Measurements from ENCODE around the gene ABHD6. TPM values are rescaled to one million over a fixed set of nuclear protein-coding genes. Genes with fewer than 3 reads are reported as not detected.
"Not testable (repeated sequence)": the region's sequence is repeated elsewhere in the genome, so short reads cannot be mapped to it uniquely, and the experiment has no call there.

Gene ABHD6
- total RNA-seq, 4 donors from 2014 or later, result 5.8 to 14.0 (median 9.6) TPM

- DNase-seq (peak; percentile 22 to 55), ATAC-seq (peak; percentile 69 to 77)
- H3K27me3 ChIP-seq, result no peaks in the 10 kb centered on the region
- H3K36me3 ChIP-seq, result no peaks in the 10 kb centered on the region
- no peaks in the 10 kb centered on the region for H3K9me3 ChIP-seq
- H3K27ac ChIP-seq, result peak overlapping the region; percentile 76 to 87 (median 86)
- in situ Hi-C loops (cut with MboI; ENCODE audit: low sequenced_read_pairs in 4 of 4) (loop anchor here in 1 of 4 donors (10.0 kb wide), 1 partner anchor 67 kb away; the partner anchor contains the start of genes HTD2 and RPP14), intact Hi-C loops (cut with DNase I; ENCODE audit: low total_unique reads) (loop anchor here (1.0 to 5.0 kb wide), 3 partner anchors 68 to 254 kb away; partner anchors contain the start of genes HTD2, KCTD6, PDHB and RPP14)
- H3K4me3 ChIP-seq, result peak overlapping the region; percentile 68 to 96 (median 76)
- H3K4me1 ChIP-seq, result peaks cover 9 to 14% of the 10 kb centered on the region in 2 donors
- TF ChIP-seq, protein P1, sequence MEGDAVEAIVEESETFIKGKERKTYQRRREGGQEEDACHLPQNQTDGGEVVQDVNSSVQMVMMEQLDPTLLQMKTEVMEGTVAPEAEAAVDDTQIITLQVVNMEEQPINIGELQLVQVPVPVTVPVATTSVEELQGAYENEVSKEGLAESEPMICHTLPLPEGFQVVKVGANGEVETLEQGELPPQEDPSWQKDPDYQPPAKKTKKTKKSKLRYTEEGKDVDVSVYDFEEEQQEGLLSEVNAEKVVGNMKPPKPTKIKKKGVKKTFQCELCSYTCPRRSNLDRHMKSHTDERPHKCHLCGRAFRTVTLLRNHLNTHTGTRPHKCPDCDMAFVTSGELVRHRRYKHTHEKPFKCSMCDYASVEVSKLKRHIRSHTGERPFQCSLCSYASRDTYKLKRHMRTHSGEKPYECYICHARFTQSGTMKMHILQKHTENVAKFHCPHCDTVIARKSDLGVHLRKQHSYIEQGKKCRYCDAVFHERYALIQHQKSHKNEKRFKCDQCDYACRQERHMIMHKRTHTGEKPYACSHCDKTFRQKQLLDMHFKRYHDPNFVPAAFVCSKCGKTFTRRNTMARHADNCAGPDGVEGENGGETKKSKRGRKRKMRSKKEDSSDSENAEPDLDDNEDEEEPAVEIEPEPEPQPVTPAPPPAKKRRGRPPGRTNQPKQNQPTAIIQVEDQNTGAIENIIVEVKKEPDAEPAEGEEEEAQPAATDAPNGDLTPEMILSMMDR (IDR thresholded peaks at IDR 0.05 in 4 of 5, conservative IDR thresholded peaks at IDR 0.05 in 1 of 5), result no peak
- TF ChIP-seq POLR2A (IDR thresholded peaks at IDR 0.05), result peak in 1 of 2 donors; percentile 5
These were observed 519 bp downstream of the ABHD6 start for GRCh38 chr3:58237941-58238681.

- in situ Hi-C loops (cut with MboI; ENCODE audit: low sequenced_read_pairs in 4 of 4) (loop anchor here in 1 of 4 donors (10.0 kb wide), 1 partner anchor 66 kb away; the partner anchor contains the start of genes HTD2 and RPP14), intact Hi-C loops (cut with DNase I; ENCODE audit: low total_unique reads) (loop anchor here (5.0 kb wide), 2 partner anchors 193 to 253 kb away; partner anchors contain the start of genes KCTD6 and PDHB)
- H3K4me1 ChIP-seq, result peaks cover 9 to 14% of the 10 kb centered on the region in 2 donors
- no peaks in the 10 kb centered on the region for H3K9me3 ChIP-seq
- no peak for ATAC-seq
- no peaks in the 10 kb centered on the region for H3K27me3 ChIP-seq
- peak overlapping the region; percentile 68 to 96 (median 76) for H3K4me3 ChIP-seq
- peak overlapping the region in 2 of 4 donors; percentile 76 to 87 for H3K27ac ChIP-seq
- no peak for TF ChIP-seq POLR2A (IDR thresholded peaks at IDR 0.05)
- TF ChIP-seq, protein P1 (IDR thresholded peaks at IDR 0.05 in 4 of 5, conservative IDR thresholded peaks at IDR 0.05 in 1 of 5), result no peak
- DNase-seq, result no peak
- no peaks in the 10 kb centered on the region for H3K36me3 ChIP-seq
These were observed 1.2 kb downstream of the ABHD6 start for GRCh38 chr3:58238830-58239229.

DNA sequence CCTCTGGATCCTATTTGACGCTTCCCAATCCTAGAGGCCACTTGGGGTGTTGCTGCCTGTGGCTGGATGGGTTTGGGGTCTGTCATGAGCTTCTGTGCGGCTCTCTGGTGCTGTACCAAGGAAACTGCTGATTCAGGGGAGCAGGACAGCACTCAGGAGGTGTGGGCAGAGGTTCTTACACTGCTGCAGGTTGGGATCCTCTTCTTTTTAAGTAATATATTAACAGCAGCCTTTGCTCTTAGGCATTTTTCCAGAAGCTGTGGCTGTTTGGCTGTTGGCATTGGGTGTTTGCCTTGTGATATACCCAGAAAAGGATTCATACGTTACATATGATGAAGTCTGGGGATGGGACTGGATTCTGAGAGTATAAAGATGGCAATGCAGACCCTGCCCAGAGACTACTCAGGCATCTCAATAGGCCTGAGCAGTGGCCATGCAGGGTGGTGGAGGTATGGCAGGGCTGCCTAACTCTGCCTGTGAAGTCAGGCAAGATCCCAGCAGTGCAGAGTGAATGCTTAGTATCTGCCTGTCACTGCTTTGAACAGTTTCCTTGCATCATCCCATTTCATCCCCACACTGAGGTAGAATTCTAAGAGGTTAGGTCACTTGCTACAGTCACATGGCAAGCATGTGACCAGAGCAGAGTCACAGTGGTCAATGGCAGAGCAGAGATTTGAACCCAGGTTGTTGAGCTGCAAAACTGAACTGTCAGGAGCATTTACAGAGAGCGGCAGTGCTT lies 3.9 kb downstream of the ABHD6 start:
- DNase-seq (no peak), ATAC-seq (no peak)
- Histone ChIP-seq H3K36me3 (no peaks in the 10 kb centered on the region), H3K27me3 (no peaks in the 10 kb centered on the region), H3K4me3 (no peak overlapping the region), H3K27ac (peak overlapping the region in 1 of 4 donors; percentile 37), H3K9me3 (no peaks in the 10 kb centered on the region), H3K4me1 (peaks cover 9 to 14% of the 10 kb centered on the region in 2 donors)
- in situ Hi-C loops (cut with MboI; ENCODE audit: low sequenced_read_pairs in 4 of 4), result no loop called here
- no peak for TF ChIP-seq POLR2A (IDR thresholded peaks at IDR 0.05)
- TF ChIP-seq, protein P1 (IDR thresholded peaks at IDR 0.05 in 4 of 5, conservative IDR thresholded peaks at IDR 0.05 in 1 of 5), result no peak
- intact Hi-C loops (cut with DNase I; ENCODE audit: low total_unique reads), result no loop called here

DNA sequence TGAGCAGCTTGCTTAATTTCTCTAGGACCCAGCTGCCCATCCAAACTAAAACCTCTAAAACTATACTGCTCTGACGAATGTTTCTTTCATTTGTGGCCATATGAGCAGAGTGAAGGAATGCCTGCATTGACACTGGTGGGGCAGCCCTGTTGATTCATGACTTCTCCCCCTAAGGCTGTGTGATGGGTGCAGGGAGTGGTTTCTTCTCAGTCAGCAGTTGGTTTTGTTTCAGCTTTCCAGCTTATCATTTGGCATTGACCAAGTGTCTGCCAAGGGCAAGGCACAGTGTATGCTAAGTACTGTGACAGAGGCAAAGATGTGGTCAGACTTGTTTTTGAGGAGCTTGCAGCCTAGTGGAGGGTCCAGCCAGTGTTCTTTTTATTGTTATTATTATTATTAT lies 4.7 kb downstream of the ABHD6 start:
- ATAC-seq (no peak), DNase-seq (no peak)
- peaks cover 8 to 9% of the 10 kb centered on the region in 2 donors for H3K4me1 ChIP-seq
- in situ Hi-C loops (cut with MboI; ENCODE audit: low sequenced_read_pairs in 4 of 4), result no loop called here
- H3K4me3 ChIP-seq, result no peak overlapping the region
- no peak overlapping the region for H3K27ac ChIP-seq
- no peaks in the 10 kb centered on the region for H3K27me3 ChIP-seq
- no peaks in the 10 kb centered on the region for H3K36me3 ChIP-seq
- TF ChIP-seq POLR2A (IDR thresholded peaks at IDR 0.05), result no peak
- TF ChIP-seq, protein P1 (IDR thresholded peaks at IDR 0.05 in 4 of 5, conservative IDR thresholded peaks at IDR 0.05 in 1 of 5), result no peak
- intact Hi-C loops (cut with DNase I; ENCODE audit: low total_unique reads), result no loop called here
- H3K9me3 ChIP-seq, result no peaks in the 10 kb centered on the region

- intact Hi-C loops (cut with DNase I; ENCODE audit: low total_unique reads), result not testable (repeated sequence)
These were observed 5.3 kb downstream of the ABHD6 start for GRCh38 chr3:58242860-58243259.

More at GRCh38 chr3:58242860-58243259, 5.3 kb downstream of the ABHD6 start:
- in situ Hi-C loops (cut with MboI; ENCODE audit: low sequenced_read_pairs in 4 of 4); H3K27ac ChIP-seq; H3K4me1 ChIP-seq; H3K4me3 ChIP-seq; H3K27me3 ChIP-seq; H3K9me3 ChIP-seq; DNase-seq; ATAC-seq; H3K36me3 ChIP-seq: not testable (repeated sequence)

Measured in gastrocnemius medialis (tissue), 4 donors.